ENCODE measurements around the gene CRADD. TPM values are rescaled to one million over a fixed set of nuclear protein-coding genes. Genes with fewer than 3 reads are reported as not detected.
"Not testable (repeated sequence)": the region's sequence is repeated elsewhere in the genome, so short reads cannot be mapped to it uniquely, and the experiment has no call there.

The CRADD gene
- total RNA-seq, 1 experiment from 2014 or later: 23.8 TPM

DNA sequence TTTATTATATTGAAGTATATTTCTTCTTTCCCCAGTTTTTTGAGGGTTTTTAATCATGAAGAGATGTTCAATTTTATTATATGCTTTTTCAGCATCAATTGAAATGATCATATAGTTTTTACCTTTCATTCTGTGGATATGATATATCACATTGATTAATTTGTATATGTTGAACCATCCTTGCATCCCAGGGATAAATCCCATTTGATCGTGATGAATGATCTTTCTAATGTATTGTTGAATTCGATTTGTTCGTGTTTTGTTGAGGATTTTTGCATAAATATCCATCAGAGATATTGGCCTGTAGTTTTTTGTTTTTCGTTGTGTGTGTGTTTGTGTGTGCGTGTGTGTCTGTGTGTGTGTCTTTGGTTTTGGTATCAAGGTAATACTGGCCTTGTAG, 196.4 kb downstream of the CRADD start:
- DNase-seq (ENCODE audit: low spot score): no peak

DNA sequence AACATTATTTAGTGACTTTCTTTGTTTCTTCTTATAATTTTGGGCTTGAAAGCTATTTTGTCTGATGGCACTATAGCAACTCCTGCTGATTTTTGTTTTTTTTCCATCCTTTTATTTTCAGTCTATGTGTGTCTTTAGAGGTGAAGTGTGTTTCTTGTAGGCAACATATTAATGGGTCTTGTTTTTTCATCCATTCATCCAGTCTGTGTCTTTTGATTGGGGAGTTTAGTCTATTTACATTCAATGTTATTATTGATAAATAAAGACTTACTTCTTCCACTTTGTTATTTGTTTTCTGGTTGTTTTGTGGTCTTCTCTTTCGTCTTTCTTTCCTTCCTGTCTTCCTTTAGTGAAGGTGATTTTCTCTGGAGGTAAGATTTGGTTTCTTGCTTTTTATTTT, 198.0 kb downstream of the CRADD start:
- no peak for DNase-seq (ENCODE audit: low spot score)

DNA sequence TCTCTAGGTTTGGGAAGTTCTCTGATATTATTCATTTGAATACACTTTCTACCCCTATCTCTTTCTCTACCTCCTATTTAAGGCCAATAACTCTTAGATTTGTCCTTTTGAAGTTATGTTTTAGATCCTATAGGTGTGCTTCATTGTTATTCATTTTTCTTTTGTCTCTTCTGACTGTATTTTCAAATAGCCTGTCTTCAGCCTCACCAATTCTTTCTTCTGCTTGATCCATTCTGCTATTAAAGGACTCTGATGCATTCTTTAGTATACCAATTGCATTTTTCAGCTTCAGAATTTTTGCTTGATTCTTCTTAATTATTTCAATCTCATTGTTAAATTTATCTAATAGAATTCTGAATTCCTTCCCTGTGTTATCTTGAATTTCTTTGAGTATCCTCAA, 199.2 kb downstream of the CRADD start:
- DNase-seq (ENCODE audit: low spot score): no peak

DNA sequence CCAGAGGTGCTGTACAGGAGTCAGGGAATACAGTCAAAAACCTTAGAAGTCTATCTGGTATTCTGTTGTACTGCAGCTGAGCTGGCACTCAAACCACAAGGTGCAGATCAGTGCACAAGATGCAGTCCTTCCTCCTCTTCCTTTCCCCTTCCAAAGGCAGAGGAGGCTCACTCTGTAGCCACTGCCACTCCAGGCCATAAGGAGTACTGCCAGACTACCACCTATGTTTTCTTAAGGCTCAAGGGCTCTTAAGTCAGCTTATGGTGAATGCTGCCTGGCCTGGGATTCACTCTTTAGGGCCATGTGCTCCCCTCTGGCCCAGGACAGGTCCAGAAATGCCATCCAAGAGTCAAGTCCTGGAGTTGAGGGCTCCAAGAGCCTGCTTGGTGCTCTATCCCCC, 200.3 kb downstream of the CRADD start:
- DNase-seq (ENCODE audit: low spot score): no peak

DNA sequence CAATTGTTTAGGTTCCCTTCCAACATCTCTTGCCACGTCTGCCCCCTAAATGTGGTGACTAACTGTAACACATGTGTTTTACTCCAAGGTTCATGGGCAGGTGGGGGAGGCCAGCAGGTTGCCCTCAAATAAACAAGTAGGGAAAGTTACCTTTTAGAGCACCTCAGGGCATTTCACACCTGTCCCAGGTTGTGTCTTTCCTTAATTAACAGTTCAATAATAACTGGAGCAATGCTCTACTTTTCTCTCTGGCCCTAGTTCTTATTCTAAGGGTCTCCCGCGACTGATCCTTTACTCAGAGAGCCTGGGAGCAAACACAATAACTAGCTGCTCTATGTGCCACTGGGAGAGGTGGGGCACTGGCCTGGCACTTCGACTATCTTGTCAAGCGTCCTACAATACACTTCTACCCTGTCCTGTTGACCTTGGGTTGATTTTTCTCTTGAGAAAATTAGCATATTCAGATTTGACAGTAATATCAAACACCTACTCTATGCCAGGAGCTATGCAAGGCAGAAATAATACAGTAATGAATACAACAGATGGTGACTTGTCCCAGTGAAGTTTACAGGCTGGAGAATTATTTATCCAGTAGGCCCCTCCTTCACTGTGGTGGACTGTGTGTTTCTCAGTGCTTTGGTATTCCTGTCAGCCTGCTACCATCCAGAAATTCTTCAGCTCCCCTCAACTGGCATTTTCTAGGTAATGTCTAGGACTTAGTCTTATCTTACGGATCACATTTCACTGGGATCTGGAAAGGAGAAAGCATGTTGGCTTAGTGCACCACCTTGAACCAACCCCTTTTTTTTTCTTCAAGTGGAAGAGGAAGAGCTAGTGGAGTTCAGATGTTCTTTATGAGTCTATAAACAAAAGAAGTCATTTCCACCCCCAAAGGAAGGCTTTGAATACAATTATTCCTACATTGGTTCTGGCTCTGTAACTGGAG, 202.6 kb downstream of the CRADD start:
- DNase-seq (ENCODE audit: low spot score): peak; percentile 84

DNA sequence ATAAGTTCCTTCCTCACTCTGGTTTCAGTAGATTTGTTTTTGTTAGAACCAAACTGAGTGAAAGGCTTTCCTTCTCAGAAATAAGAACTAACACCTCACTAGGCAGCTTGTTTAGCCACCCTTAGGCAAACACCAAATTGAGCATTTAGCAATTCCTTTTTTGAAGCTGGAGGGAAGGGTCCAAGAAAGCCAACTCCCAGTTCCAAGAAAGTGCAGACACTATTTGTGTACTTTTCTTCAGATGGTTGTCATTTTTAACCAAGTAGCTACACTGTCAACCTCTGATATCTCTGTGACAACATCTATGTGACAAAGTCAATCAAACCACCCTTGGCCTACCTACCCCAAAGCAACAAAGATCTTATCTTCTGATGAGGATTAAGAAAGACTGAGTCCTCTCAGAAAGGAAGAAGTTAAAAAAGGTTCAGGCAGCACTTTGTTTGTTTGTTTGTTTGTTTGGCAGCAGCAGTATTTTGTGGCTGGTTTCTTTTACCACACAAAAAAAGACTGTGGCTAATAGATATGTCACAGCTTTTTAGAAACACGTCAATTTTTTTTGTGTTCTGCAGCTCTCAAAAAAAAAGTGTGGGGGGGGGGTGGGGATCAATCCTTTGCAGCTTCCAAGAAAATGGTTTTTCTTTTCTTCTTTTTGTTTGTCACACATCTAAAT, 203.8 kb downstream of the CRADD start:
- DNase-seq (ENCODE audit: low spot score): no peak

DNA sequence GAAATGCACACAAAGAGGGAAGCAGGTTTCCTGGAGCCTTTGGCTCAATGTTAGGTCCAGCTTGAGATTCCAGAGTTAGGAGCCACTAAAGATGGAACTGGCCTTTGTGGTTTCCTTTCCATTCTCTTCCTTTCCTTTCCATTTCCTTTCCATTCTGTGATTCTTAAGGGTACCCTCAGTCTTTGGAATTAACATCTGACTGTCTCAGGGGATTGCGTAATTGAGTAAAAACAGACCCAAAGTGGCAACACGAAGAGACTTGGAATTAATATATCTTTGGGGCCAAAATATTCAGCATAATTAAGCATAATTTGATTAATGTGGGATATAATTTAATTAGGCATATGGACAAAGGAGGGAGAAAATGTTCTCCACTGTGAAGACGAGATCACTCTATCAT, 205.6 kb downstream of the CRADD start:
- no peak for DNase-seq (ENCODE audit: low spot score)

DNA sequence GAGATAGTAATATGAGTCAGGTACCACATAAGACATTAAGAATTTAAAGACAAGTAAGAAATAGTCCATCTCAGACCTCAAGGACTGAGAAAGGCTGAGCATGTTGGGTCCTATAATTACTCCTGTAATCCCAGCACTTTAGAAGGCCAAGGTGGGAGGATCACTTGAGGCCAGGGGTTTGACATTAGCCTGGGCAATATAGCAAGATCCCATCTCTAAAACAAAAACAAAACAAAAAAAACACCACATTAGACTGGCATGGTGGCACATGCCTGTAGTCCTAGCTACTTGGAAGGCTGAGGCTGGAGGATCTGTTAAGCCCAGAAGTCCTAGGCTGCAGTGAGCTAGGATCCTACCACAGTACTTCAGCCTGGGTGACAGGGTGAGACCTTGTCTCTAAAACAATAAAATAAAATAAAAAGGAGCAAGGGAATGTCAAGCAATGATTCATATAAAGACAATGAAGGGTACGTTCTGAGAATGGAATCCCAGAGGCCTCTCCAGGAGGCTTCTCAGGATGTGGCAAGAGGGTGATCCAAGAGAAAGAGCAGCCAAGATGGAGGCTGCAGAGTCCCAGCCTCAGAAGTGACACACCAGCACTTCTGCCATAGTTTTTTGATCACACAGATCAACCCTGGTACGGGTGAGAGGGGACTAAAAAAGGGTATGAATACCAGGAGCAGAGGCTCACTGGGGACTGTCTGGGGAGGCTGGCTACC, 206.4 kb downstream of the CRADD start:
- DNase-seq (ENCODE audit: low spot score): no peak

DNA sequence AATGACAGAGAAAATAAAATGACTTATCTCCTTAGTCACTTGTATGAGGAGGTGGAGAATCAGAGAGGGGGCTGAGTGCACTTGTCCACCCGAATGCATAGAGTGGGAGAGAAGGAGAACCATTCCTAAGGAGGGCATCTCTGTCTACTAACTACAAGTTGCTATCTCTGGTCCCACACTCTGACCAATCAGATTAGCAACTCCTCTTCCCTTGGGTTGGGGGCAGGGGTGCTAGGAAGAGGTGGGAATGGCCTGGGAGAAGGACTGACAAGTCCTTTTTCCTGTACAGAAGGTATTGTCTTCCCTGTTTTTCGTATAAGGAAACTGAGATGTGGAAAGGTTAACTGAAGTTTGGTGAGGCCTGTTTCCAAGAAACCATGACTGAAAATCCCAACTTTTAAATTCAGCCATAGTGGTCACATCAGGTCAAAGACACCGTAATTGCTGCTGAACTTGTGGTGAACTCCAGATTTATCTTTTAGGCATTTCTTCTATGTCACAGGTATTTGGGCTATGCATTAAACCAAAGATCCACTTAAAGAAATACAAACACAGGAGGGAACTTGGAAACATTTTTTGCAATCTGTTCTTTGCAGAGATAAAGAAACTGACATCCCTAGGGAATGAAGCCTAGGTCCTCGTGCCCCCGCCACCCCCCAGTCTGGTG, 207.8 kb downstream of the CRADD start:
- DNase-seq (ENCODE audit: low spot score): no peak

DNA sequence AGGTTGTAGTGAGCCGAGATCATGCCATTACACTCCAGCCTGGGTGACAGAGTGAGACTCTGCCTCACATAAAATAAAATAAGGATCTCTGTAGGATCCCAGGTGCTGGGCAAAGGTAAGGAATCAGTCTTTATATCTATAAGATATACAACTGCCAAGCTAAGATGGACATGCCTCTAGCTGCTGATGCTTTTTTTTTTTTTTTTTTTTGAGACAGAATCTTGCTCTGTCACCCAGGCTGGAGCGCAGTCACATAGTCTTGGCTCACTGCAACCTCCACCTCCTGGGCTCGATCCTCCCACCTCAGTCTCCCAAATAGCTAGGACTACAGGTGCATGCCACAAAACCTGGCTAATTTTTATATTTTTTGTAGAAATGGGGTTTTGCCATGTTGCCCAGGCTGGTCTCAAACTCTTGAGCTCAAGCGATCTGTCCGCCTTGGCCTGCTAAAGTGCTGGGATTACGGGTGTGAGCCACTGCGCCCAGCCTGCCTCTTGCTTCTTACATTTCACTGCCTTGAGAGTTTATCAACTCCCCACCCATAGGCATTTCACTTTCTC, 208.9 kb downstream of the CRADD start:
- not testable (repeated sequence) for DNase-seq (ENCODE audit: low spot score)

DNA sequence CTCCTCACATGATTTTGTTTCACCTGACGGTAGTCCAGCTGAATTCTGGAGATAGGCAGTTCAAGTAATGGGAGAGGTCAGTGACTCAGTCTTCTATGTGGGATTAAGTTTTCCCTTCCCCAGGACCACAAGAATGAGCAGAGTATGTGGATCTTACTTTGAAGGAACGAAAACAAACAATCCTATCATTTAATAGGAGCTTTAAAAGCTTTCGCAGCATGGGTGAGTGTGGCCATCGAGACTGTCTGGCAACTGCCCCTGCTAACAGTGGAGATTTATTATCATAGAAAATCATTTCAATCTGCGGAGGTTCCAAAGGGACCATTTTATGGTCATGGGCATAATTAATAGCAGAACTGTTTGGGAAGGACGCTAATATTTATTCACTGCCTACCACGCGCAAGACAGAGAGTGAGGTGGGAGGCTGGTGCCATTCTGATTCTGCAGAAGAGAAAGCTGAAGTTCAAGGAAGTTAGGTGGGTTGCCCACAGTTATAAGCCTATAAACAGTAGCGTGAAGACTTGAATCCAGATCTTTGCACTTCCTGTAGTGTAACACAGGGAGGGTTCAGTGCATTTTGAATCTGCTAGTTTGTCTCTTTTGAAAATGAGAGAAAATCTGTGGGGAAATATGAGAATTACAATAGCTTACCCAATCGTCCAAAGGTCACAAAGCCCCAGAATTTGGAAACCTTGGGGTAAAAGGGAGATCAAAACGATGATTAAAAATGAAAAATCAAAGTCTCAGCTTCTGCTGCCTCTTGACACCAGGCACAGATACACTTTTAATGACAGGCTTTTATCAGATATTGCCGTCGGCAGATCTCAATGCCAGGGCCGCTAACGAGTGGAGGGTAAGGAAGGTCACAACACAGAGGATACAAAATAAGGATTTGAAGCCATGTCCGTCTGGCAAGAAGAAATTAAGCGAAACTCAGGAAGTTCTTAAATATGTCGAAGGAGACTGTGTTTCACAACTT, 209.6 kb downstream of the CRADD start:
- DNase-seq (ENCODE audit: low spot score): peak; percentile 83

DNA sequence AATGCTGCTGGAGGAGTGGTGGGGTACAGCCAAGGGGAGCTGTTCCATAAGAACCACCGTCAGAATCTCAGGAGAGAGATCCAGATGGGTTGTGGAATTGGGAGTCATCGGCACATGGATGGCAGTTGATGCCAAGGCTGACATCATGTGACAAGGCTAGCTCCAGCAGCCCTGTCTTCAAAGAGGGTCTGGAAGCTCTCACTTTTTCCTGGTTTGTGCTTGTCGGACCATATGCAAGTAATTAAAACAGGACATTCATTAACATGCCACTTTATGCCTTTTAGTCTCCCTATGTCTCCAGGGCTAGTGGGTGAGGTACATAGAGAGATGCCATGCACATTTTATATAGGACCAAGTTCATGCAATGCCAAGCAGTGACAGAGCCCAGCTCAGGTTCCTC, 211.8 kb downstream of the CRADD start:
- DNase-seq (ENCODE audit: low spot score): no peak

DNA sequence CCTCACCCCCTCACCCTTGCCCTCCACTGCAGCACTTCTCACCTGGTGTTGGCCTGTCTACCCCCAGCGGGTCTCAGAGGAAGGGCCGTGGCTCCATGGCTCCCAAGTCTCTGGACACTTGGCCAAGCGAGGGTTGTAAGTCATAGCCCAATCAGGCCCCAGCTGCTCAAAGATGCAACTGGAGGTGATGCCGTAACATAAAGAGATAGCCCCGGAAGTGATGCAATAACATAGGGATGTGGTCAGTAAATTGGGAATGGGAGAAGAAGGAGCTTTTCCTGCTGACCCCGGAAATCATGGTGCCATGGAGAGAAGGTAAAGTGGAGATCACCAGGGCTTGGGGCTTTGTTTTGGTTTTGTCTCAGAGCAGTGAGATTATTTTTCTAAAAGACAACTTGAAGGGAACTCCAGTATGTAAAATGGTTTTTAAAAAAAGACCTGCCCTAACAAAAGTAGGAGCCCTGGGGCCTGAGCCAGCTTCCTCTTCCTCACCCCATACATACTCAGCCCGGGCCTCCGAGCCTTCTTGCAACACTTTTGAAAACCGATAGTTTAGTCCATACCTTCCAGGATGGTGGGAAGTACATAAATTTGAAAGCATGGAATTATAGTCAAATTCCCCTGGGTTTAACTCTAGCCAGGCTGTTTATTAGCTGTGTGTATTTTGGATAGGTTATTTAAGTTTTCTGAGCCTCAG, 212.5 kb downstream of the CRADD start:
- no peak for DNase-seq (ENCODE audit: low spot score)

DNA sequence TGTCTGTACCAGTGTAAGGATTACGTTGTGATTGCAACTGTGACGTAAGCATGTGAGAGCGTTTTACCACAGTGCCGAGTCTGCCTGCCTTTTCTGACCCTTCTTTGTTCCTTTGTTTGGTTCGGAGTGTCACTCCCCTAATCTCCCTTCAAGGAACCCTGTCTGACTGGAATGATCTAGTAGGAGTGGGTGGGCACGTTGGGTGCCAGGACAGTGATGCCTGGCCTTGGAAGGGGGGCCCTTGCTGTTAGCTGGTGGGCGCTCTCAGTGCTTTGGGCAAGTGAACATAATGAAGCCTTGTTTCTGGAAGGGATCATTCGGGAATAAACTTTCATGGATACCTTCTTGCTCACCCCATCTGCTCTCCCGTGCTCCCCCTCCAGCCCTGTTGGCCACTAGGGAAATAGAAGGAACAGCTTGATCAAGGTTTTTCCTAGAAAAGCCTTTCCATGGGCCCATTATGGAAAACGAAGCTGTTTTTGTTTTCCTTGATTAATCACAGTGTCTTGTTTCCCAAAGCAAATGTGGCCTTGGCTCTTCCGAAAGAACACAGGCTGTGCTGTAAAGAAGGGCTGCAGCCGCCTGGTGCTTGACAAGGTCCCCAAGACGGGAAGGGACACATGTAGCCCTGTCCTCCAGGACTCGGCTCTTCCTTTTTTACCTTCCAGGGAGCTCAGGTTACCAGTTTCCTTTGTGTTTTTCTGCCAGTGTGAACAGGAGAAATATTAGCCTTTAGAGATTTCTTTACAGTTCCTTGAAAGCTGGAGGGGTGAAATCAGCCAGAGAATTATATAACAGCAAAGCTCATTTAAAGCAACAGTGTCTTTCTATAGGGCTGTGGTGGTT, 215.5 kb downstream of the CRADD start:
- DNase-seq (ENCODE audit: low spot score): no peak

DNA sequence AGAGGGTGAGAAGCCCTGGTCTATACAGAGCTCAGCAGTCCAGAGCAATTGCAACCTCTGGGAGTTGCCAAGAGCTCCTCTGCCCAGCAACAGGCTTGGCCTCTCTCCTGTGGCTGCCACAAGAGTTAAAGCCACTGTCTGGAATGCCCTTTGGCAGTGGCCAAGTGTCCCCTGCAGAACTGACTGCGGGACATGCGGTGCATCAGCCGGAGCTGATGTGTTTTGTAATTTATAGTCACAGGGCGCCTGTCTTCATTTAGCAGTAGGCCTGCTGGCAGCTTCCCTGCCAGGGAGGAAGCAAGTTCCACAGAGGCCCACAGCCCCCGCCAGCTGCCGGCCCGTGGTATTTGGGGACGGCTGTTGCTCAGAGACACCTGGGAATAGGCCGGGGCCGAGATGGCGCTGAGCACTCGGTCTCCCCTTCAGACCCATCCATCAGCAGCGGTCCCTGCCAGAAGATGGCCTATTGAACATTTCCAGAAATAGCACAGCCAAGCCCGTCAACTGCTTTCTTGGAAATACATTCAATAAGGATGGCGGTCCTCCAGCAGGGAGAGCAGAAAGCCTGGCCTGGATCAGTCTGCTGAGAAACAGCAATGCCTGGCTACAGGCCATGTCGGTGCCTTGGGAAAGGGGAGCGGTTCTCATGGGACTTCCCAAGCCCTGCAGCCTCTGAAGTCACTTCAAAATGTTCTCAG, 217.4 kb downstream of the CRADD start:
- DNase-seq (ENCODE audit: low spot score): no peak

DNA sequence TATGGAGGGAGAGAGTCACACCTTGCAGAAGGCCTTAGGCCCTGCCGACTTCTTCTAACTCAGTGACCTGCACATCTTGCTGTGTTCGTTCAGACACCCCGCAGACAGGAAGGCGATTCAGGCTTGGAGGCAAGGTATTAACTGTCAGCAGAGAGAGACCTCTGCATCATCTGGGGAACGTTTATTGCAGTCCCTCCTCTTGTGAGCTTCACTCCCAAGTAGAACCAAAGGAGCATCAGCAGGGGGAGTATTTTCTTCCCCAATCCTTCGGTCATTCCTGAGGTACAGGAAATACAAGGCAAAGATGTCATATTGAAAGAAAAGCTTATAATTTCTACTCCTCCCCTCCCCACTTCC, 217.9 kb downstream of the CRADD start:
- DNase-seq (ENCODE audit: low spot score): no peak

DNA sequence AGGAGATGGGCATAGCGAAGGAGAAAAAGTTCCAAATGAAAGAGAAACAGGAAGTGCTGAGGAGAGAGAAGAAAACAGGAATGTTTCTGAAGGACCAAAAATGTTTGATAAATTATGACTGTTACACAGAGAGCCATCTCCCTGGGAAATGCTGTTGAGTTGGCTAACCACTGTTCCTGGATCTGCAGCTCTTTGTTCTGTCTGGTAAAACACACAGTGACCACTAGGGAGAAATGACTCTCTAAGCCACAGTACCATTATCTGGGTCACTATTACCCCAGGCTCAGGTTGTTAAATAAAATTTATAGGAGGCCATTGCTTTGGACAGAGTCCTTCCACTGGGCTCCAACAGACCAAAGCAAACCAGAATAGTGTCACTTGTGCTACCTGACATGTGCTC, 219.3 kb downstream of the CRADD start:
- DNase-seq (ENCODE audit: low spot score): no peak

DNA sequence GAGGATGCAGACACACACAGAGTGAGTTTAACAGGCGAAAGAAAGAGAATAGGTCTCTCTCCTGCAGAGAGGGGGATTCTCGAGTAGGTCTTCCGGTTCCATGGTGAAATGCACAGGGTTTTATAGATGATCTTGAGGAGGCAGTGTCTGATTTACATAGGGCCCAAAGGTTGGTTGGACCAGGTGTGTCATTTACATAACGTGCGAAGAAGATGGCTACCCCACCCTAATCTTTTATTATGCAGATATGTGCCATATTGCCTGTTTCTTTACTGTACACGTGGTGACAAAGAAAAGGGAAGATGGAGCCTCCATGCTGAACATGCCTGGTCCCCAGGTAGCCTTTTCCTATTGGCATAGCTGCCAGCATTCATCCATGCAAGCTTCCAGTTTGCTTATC, 219.8 kb downstream of the CRADD start:
- no peak for DNase-seq (ENCODE audit: low spot score)
